SH-SY5Y (cell line): Measurements from ENCODE around the gene C19orf67.

Experiments
- GATA2 ChIP-seq: IDR thresholded peaks from 2 replicates; pipeline ENCODE4 v1.6.1; 2011; ENCODE audit warnings: mild to moderate bottlenecking, low read depth, low read length
- GATA3 ChIP-seq: IDR thresholded peaks from 2 replicates; pipeline ENCODE4 v1.6.1; 2011; ENCODE audit warnings: low read depth, mild to moderate bottlenecking, low read length, moderate library complexity

The C19orf67 gene

DNA sequence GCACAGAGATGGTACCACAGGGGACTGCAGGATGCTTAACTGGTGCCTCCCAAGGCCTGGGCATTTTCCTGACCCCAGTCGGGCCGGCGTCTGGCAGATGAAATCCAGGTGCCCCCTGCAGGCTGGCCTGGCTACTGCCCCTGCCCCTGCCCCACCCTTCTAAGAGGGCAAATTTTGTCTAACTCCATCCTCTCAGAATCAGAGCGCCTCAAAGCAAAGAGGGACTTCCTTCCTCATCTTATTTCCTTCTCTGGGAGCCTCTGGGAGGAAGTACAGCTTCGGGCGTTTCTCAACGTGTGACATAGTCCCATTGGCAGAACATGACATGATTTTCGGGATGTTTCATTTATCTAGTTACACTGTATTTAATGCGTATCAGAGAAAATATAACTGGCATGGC lies 29.3 kb upstream of the C19orf67 start:
- no peak for TF ChIP-seq GATA3
- no peak for TF ChIP-seq GATA2

DNA sequence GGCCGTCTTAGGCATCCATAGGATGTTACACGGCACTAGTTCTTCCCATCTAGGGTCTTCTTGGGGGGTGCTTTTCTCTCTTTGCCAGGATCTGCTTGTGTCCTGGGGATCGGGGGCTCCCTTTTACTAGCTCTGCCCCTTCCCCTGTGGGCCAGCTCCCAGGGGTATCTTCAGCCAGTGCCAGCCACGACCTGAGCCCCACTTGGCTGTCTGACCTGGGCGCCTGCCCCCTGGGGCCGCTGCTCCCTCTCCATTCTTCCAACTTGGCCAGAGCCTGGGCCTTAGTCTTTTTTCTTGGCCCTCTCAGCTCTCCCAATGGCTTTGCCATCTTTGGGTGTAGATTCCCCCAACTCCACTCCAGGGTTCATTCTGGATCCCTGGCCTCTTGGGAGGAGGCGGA lies 28.9 kb upstream of the C19orf67 start:
- TF ChIP-seq GATA3 (no peak), GATA2 (no peak)

DNA sequence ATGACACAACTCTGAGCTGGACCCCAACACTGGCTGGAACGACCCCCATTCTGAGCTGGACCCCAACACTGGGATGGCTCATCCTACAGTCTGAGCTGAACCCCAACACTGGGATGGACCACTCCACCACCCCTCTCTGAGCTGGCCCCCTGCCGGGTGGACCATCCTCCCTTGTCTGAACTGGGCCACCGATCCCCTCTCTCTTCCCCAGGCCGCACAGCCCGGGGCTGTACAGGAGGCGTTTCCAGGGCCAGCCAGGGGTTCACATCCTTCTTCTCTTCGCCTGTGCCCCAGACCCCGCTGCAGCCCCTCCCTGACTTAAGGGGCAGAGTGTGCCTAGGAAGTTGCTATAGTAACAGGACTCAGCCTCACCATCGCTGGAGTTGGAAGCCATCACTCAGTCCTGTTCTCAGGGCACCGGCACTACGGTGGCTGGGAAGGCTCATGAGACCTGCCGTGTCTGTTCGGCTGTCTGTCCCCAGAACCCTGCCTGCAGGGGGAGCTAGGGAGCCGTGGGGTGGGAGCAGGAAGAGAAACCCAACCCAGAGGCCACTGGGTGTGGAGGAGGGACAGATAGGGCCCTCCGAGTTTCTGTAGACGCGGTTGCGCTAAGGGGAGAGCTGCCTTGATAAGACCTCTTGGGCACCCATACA lies 28.3 kb upstream of the C19orf67 start:
- no peak for TF ChIP-seq GATA2
- TF ChIP-seq GATA3: no peak

DNA sequence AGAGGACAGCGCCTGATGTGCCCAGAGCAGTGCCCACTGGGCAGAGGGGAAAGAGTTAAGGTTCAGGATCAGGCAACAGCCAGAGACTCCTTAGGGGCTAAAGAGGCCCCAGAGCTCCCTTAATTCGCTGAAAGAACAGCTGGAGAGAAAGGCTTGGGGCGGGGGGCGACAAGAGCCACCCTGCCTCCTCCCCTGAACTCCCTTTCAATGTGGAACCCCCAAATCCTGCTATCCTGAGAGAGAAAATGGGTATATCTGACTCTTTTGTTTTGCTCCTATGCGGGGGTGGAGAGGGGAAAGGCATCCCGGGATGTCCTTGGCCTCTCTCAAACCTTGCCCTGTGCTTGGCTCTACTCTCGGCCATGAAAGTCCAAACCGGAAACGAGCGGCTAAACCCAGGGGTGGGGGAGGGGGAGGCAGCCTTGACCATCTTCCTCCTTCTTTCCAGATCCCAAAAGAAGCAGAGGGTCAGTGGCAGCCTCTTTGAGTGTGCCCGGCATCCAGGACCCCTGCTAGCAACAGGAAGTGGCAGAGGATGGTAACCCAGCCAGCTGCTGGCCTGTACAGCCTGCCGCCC lies 27.3 kb upstream of the C19orf67 start:
- TF ChIP-seq GATA3: no peak
- TF ChIP-seq GATA2: no peak

DNA sequence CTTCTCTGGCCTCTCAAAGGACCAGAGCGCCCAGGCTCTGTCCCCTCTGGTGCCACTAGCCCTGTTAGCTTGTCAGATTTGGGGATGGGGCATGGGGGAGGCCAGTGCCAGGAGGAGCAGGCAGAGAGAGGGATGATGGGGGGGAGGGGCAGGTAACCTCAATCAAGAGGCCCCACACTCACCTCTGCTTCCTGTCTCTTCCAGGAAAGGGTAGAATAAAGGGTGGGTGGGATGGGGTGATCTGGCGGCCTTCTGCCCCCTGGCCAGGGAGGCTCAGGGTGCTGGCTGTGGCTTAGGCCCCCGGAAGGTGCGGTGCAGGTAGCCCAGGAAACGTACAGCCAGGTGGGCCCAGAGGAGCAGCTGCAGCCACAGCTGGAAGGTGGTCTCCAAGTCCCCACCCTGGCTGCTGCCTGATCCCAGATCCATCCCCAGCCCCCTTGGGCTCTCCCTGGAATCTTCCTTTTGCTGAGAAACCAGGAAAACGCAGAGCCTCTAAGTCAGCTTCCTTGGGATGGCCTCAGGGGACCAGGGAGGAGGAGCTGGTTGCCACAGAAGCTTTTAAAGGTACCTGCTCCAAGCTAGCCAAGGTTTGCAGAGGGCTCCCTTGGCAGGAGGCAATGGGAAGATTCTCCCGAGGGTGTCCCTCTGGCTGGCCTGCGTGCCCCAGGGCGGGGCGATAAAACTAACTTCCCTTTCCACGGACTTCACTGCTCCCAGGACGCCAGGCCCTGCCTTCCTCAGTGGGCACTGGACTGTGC lies 26.6 kb upstream of the C19orf67 start:
- TF ChIP-seq GATA3 (no peak), GATA2 (no peak)

DNA sequence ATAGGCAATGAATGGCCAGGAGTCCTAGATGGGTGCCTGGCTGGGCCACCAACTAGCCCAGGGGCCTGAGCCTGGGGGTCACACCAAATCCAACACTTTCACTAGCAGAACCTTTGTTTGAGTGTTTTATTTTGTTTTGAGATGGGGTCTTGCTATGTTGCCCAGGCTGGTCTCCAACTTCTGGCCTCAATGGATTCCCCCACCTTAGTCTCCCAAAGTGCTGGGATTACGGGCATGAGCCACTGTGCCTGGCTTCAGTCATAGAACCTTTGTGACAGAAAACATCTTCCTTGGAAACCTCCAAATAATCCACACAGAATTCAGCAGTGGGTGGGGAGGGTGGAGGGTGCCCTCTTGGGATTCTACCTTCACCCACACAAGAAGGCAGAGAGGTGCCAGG lies 25.9 kb upstream of the C19orf67 start:
- TF ChIP-seq GATA3: no peak
- TF ChIP-seq GATA2: no peak

DNA sequence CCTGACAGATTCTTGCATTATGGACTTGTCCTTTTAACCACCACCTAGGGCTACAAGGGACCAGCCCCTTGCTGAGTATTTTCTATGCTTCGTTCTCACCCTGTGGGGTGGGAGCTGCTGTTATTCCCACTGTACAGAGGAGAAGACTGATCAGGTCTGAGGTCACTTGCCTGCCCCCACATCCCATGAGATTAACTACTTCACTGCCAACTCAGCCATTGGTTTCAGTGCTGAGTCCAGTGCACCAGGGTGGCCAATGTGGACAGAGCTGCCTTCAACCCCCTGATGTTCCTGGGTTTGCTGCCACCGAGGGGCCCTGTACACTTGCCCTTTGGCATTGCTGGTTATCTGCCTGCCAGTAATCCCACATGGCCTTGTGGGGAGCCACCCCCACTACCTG lies 25.1 kb upstream of the C19orf67 start:
- no peak for TF ChIP-seq GATA2
- no peak for TF ChIP-seq GATA3

DNA sequence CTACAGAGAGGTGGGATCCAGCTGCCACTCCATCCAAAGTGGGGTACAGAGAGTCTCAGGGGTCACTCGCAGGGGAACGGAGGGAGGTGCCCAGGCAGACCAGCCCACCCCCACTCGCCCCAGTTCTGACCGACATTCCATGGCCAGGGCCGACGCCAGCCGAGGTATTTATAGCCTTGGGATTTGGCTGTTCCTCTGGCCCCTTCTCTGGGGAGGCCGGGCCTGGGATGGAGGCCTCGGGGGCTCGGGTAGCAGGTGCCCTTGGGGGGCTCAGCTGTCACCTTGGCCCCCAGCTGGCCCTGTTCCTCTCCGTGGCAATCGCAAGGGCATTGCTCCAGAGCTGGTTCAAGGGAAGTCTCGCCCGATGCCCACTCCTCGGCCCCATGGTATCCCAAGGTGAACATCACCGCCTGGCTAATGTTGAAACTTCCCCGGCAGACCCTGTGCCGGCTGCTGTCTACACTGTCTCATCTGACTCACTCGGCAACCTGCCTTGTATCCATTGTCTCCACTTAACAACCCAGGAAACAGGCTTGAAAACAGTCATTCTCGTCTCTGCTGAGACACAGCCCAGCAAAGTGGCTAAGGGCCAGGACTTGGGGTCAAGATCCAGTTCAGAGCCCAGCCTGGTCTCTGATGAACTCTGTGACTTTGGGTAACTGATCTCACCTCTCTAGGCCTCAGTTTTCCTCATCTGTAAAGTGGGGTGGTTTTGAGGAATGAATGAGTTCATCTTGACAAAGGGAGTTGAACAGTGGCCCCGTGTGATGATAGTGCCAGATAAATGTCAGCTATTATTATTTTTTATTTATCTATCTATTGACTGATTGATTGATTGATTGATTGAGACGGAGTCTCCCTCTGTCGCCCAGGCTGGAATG lies 22.2 kb upstream of the C19orf67 start:
- TF ChIP-seq GATA2 (no peak), GATA3 (no peak)

DNA sequence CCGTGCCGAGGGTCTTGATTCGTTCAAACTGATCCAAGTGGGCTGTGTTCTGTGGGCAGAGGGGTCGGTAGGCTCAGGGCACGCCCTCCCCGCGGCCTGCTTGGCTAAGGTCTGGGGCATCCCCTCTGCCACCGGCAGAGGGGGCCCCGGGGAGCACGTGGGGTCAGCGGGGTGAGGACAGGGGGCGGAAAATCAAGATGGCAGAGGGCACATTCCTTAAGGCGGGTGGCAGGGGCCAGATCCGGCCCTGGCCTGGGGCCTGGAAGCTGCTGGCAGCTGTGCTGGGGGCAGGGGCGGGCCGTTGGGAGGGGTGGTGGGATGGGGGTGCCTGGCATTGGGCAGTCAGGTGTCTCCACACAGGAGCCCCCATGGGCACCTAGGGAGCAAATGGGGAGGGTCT lies 21.3 kb upstream of the C19orf67 start:
- TF ChIP-seq GATA3: no peak
- TF ChIP-seq GATA2: no peak

DNA sequence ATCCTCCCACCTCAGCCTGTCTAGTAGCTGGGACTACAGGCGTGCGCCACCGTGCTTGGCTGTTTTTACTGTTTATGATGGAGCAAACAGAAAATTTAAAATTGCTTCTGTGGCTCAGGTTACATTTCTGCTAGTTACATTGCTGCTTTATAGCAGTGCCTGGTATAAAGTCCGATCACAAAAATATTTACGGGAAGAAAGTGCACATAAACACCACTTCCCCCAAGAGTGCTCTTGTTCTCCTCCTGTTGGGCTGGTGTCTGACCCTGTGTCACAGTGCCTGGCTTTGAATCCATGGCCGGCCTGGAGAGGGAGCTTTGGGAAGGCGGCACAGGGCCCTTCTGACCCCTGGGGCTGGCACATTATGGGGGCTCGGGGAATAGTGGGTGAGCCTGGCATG lies 20.1 kb upstream of the C19orf67 start:
- TF ChIP-seq GATA3: no peak
- TF ChIP-seq GATA2: no peak

DNA sequence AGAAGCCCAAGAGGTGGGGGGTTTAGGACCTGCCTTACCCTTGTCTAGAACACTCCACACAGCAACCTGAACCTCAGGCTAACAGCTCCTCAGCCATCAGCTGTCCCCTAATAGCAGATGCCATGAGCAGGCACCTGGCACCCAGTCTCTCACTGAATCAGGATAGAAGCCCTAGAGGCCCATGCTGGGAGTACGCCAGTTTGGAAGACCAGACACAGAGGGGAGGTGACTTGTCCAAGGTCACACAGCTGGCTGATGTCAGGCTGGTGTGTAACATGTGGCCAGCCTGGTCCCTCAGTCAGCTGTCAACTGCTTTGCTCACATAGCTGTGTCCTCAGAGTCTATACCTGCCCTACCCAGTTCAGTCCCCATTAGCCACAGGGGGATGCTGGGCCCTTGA lies 17.7 kb upstream of the C19orf67 start:
- TF ChIP-seq GATA2 (no peak), GATA3 (no peak)

DNA sequence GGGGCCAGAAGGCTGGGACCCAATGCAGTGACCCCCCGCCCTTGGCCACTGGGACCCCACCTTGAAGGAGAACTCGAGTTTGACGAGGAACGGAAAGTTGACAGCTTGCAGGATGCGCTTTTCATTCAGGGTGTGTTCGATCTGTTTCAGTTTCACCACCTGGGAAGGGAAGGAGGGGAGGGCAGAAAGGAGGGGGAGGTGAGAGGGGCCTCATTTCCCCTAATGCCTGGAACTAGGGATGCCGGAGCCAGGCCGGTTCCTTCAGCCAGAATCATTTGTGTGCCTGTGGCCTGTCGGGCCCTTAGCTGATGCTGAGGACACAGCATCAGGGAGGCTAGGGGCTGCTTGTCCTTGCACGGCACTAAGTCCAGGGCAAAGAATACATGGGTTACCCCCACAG lies 17.2 kb upstream of the C19orf67 start:
- TF ChIP-seq GATA3: no peak
- no peak for TF ChIP-seq GATA2

DNA sequence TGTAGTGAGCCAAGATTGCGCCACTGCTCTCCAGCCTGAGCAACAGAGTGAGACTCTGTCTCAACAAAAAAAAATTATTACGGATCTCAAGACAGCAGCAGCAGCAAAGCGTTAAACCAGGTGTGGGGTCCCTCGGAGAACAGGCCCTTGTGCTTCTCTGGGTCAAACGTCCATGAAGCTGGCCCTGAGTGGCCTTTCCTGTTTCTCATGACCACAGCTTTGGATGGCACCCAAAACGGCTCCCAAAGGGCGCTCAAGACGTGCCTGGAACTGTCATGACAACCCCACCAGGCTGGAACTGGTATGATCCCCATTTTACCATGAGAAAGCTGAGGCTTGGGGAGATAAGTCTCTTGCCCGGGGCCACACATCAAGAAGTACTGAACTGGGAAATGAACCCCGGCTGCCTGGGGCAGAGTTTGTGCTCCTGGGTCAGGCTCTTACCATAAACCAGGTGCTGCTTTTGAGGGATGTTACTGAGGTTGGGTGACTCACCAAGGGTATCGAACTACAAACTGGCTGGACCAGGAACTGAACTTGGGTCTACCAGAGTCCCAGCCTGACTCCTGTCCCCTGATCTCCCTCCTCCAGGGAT lies 16.6 kb upstream of the C19orf67 start:
- TF ChIP-seq GATA2: no peak
- TF ChIP-seq GATA3: no peak
